Bone marrow (tissue), 2 donors: ENCODE results near the gene MTHFSD.
A peak's percentile ranks its signal among the peaks of the same experiment; 100 is the strongest.

Experiments used
- DNase-seq, 2 donors: peaks; one replicate each; lab custom pipeline; 2025; lab: John Stamatoyannopoulos, UW

The MTHFSD gene

DNA sequence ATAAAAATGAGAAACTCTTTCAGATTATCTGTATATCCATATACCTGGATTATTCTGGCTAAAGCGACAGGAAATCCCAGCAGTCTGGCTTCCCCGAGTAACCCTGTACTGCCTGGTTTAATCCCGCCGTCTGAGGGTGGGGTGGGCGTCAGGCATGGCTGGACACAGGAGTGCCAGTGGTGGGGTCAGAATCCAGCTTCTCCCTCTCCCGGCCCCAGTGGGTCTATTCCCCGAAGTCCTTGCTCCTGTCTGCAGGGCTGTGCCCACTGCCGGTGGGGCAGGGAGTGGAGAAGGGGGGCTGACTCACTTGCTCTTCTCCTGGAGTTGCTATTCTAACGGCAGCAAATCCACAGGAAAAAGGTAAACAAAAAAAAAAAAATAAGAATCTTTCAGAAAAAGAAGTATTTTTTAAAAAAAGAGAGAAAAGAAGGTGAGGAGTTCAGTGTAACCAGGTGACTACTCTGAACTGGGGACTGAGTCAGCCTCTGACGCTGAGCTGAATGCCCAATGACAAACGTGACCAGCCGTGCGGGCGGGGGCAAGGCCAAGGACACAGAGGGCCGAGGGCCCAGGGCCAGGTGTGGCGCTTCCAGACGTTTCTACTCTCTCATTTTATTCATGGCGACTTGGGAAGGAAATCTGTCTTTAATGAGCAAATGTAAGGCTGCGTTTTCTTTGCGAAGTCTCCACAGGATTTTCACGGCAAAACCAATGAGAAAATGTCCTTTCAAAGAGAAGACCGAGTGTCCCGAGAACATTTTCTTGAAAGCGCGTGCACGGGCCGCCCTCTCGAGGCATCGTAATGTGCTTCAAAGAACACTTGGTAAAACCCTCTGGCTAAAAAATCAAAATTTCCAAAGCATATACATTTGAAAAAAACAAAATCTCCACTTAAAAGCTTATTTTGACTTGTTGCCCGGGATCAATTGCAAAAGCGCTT lies 24.5 kb downstream of the MTHFSD start:
- no peak for DNase-seq

DNA sequence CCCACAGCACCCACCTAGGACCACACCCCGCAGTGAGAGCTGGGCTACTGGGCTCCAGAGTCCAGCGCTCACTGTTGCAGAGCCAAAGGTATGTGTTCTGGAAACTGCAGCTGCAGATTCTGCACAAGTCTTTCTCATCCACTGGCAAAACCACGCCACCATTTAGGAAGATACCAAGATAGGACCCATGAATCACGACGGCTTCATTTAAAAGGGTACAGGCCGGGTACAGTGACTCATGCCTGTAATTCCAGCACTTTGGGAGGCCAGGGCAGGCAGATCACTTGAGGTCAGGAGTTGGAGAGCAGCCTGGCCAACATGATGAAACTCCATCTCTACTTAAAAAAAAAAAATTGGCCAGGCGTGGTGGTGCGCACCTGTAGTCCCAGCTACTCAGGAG lies 25.9 kb downstream of the MTHFSD start:
- DNase-seq = no peak

DNA sequence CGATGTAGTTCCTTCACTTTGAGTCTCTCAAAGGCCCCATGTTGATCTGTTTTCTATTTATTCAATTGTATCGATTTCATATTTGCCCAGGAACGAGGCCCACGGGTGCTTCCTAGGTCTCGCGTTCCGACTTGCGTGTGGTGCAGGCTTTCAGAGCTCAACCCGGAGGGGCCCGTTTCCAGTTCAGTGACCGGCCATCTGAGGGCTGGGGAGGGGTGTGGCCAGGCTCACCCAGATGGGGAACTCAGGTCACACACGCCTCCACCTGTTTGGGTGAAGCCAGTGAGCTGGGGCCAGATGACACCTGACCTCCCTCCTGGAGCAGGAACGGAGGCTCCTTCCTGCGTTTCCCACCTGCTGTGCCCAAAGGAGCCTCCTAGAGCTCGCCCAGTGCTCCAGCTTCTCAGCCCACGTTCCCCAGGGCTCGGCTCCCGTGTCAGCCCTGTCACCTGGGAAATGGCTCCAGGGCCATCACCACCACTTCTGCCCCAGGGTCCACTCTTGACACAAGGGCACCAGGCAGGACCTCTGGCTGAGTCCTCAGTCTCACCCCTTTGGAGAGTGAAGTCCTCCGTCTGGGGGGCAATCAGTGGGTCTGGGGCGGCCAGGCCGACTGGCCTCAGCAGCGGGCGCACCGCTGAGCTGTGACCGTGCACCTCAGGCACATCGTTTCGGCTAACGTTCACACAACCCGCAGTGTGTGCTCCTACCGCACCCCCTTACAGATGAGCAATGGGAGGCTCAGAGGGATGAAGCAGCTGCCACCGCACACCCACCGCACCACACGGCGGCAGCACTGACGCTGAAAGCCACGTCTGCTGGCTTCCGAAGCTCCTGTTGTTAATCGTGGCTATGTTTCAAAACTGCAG lies 26.7 kb downstream of the MTHFSD start:
- DNase-seq = no peak

DNA sequence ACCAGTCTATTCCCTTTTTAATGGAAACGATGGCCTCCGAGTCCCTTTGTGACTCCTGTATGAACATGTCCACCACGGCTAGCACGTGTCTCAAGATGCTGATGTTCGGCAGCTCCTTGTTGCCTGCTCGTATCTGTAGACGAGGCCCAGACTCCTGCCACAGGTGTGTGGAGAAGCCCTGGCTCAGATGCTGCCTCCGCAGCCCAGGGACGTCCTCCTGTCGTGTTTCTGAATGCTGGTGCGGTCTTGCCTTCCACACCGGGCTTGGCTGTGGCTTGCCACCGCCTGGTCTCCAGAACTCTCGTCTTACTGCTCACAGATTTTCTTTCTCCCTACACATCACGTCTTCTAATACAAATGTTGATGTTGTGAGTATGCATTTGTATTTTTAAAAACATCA lies 27.7 kb downstream of the MTHFSD start:
- no peak for DNase-seq

- DNase-seq = no peak
Observed at GRCh38 chr16:86525696-86526095, 29.3 kb downstream of the MTHFSD start.

- DNase-seq = no peak
Observed at GRCh38 chr16:86524029-86524428, 31.0 kb downstream of the MTHFSD start.

DNA sequence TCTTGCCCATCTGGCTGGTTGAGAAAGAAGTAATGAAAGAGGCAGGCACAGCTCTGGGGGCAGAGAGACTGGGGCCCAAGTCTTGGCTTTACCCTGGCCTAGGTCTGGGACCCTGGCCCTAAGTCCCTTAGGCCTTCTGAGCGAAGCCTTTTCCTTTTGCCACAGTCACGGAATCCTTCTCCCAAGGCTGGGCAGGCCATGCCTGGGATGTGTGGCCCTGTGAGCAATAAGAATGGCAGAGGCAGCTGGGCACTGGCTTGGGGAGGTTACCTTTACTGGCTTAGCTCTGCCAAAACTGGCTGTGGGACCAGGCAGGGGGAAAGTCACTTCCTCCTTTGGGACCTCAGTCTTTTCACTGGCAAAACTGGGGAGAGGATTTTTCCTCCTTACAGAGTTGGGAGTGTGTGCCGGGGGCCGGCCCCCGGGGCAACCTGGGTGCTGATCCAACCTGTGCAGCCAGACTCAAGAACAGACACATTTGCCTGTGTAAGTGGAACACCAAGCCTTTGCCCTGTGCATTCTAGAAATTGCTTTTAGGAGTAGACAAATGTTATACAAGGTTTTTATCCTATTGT lies 31.8 kb downstream of the MTHFSD start:
- DNase-seq = no peak

DNA sequence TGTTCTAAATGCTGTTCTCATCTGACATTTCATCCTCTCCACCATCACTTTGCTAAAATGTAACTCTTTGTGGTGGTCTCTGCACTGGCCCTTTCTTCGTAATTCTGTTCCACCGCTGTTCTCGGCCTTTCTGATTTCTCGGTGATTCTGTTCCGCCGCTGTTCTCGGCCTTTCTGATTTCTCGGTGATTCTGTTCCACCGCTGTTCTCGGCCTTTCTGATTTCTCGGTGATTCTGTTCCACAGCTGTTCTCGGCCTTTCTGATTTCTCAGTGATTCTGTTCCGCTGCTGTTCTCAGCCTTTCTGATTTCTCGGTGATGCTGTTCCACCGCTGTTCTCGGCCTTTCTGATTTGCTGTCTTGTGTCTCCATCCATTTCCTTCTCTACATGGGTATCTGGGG lies 32.4 kb downstream of the MTHFSD start:
- no peak for DNase-seq

- no peak for DNase-seq
Observed at GRCh38 chr16:86521236-86522197, 33.5 kb downstream of the MTHFSD start.

GRCh38 chr16:86520317-86521210 lies 34.5 kb downstream of the MTHFSD start:
- no peak for DNase-seq

GRCh38 chr16:86519649-86520316 lies 35.3 kb downstream of the MTHFSD start:
- DNase-seq = peak; percentile 16 to 21

GRCh38 chr16:86519007-86519648 lies 35.9 kb downstream of the MTHFSD start:
- DNase-seq = no peak

GRCh38 chr16:86517652-86518258 lies 37.3 kb downstream of the MTHFSD start:
- DNase-seq = no peak

GRCh38 chr16:86517033-86517432 lies 38.0 kb downstream of the MTHFSD start:
- no peak for DNase-seq

GRCh38 chr16:86516623-86517003 lies 38.4 kb downstream of the MTHFSD start:
- no peak for DNase-seq

GRCh38 chr16:86515777-86516622 lies 39.0 kb downstream of the MTHFSD start:
- DNase-seq = no peak

DNA sequence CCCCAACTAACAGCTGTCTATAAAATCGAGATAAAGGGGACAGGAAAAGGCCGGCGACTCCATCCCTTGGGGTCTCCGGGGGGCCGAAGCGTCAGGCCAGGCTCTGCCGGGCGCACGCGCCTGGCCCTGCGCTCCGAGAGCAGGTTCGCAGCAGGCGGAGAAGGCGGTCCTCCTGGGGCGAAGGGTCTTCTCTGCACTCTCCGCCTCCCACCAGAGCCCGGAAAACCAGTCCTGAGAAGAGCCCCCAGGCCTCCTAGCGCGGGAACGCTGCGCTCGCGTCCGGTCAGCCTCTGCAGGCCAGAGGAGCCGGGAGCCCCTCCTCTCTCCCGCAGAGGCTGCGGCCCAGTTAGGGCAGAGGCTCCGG lies 39.6 kb downstream of the MTHFSD start:
- DNase-seq = no peak
